Spleen (tissue), 7 donors: ENCODE data around the gene RBBP6.

Experiments used
- POLR2AphosphoS5 ChIP-seq, 3 donors: sonication (generic); formaldehyde crosslinking; IDR thresholded peaks; one replicate each; pipeline ENCODE4 v1.5.1; 2017; ENCODE audit warnings: antibody characterized with exemption in 3 of 3
- TF ChIP-seq, protein P1 (sequence below), 11 experiments: fragments of 200-600 bp in 7 of 11; fragments of 450-650 bp in 4 of 11; sonication (generic) in 4 of 11; IDR thresholded peaks in 8 of 11; conservative IDR thresholded peaks in 3 of 11; 1 replicate in 7 of 11; 2 replicates in 4 of 11; pipeline versions ENCODE4 v1.4.0 to v1.8.0; 2016 to 2021; ENCODE audit warnings: antibody characterized with exemption in 11 of 11, inconsistent platforms in 4 of 11, mild to moderate bottlenecking in 1 of 11
- donor health status: DM: no; HTN: no; CAD: no; lungs with moderate emphysema.
- donor health status: DM: no; HTN: no; CAD: no.
- donor health status: DM: no; HTN: no; CAD: no.

DNA sequence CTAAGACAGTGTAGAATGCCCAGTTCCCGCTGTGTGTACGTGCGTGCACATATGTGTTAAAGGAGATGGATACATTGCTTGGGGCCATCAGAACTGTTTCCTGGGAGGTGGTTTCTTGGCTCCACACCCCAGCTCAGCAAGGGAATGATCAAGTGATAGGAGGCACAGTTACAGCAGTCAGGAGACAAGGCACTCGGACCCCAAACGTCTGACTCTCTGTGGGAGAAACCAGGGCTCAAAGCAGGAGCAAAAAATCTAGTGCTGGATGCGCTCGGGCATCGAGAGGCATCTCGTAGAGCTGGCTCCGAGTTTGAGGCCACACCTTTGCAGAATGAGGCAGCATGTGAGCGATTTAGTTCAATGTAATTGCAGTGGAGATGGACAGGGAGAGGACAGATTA, 71.9 kb downstream of the RBBP6 start:
- TF ChIP-seq, protein P1, sequence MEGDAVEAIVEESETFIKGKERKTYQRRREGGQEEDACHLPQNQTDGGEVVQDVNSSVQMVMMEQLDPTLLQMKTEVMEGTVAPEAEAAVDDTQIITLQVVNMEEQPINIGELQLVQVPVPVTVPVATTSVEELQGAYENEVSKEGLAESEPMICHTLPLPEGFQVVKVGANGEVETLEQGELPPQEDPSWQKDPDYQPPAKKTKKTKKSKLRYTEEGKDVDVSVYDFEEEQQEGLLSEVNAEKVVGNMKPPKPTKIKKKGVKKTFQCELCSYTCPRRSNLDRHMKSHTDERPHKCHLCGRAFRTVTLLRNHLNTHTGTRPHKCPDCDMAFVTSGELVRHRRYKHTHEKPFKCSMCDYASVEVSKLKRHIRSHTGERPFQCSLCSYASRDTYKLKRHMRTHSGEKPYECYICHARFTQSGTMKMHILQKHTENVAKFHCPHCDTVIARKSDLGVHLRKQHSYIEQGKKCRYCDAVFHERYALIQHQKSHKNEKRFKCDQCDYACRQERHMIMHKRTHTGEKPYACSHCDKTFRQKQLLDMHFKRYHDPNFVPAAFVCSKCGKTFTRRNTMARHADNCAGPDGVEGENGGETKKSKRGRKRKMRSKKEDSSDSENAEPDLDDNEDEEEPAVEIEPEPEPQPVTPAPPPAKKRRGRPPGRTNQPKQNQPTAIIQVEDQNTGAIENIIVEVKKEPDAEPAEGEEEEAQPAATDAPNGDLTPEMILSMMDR (IDR thresholded peaks at IDR 0.05 in 8 of 11, conservative IDR thresholded peaks at IDR 0.05 in 3 of 11): no peak
- no peak for TF ChIP-seq POLR2AphosphoS5 (IDR thresholded peaks at IDR 0.05)
